PC-3 (cell line): ENCODE data around the gene TSC22D2. TPM values are rescaled to one million over a fixed set of nuclear protein-coding genes. Genes with fewer than 3 reads are reported as not detected.

ENCODE experiments used
- ATAC-seq: fragments of 200-7000 bp; cut with Tn5 transposase; 2 replicates; pipeline ENCODE4 v1.9.1; 2020; ENCODE audit warnings: mild to moderate bottlenecking, moderate library complexity
- BruUV-seq: library from RNA; stranded (reverse); fragments of 400-500 nt; replicated peaks from 2 replicates; lab custom pipeline; 2021; lab: Mats Ljungman, UMichigan
- CTCF ChIA-PET: fragments of 300-600 bp; sonication (Branson Sonifier 250); formaldehyde crosslinking; loops from one replicate; lab custom pipeline; 2022; ENCODE audit warnings: antibody characterized with exemption; lab: Charles Lee
- POLR2A ChIA-PET: fragments of 300-600 bp; sonication (Branson Sonifier 250); formaldehyde crosslinking; loops from one replicate; lab custom pipeline; 2022; ENCODE audit warnings: antibody characterized with exemption; ENCODE audit not compliant: unreplicated experiment; lab: Charles Lee
- DNase-seq: peaks from one replicate; pipeline ENCODE4 v3.0.0-alpha.2; 2015
- H2AFZ ChIP-seq: fragments of 300-600 bp; sonication (generic); 2 replicates; pipeline ENCODE4 v1.6.0; 2016; ENCODE audit warnings: antibody characterized with exemption, low read length
- H3F3A ChIP-seq: fragments of 300-600 bp; sonication (generic); one replicate; pipeline ENCODE4 v1.6.0; 2017; ENCODE audit warnings: antibody characterized with exemption, low read length, control low read depth, mild to moderate bottlenecking; ENCODE audit not compliant: unreplicated experiment
- H3K27ac ChIP-seq: fragments of 300-600 bp; sonication (generic); 2 replicates; pipeline ENCODE4 v1.5.1; 2016; ENCODE audit warnings: mild to moderate bottlenecking, low read length
- H3K27me3 ChIP-seq: fragments of 300-600 bp; sonication (generic); 2 replicates; pipeline ENCODE4 v1.6.1; 2016; ENCODE audit warnings: low read length, mixed read lengths
- H3K36me3 ChIP-seq: fragments of 300-600 bp; sonication (generic); 2 replicates; pipeline ENCODE4 v1.6.1; 2016; ENCODE audit warnings: low read depth, mixed run types, low read length, mixed read lengths
- H3K4me1 ChIP-seq: fragments of 300-600 bp; sonication (generic); 2 replicates; pipeline ENCODE4 v1.5.1; 2016; ENCODE audit warnings: low read length; ENCODE audit not compliant: insufficient read depth
- H3K4me2 ChIP-seq: fragments of 300-600 bp; sonication (generic); 2 replicates; pipeline ENCODE4 v1.6.0; 2016; ENCODE audit warnings: low read length
- H3K4me3 ChIP-seq: fragments of 300-600 bp; sonication (generic); 2 replicates; pipeline ENCODE4 v1.5.1; 2016; ENCODE audit warnings: mild to moderate bottlenecking, low read length, mixed read lengths
- H3K79me2 ChIP-seq: fragments of 300-600 bp; sonication (generic); 2 replicates; pipeline ENCODE4 v1.6.1; 2017; ENCODE audit warnings: low read length, mixed read lengths
- H3K9ac ChIP-seq: fragments of 300-600 bp; sonication (generic); 2 replicates; pipeline ENCODE4 v1.6.0; 2016; ENCODE audit warnings: mild to moderate bottlenecking, low read length
- H3K9me2 ChIP-seq: fragments of 300-600 bp; sonication (generic); replicated peaks from 2 replicates; pipeline ENCODE4 v1.6.1; 2016; ENCODE audit warnings: mixed run types, low read length, mixed read lengths
- H3K9me3 ChIP-seq: fragments of 300-600 bp; sonication (generic); 2 replicates; pipeline ENCODE4 v1.6.1; 2016; ENCODE audit warnings: low read length, mixed read lengths
- H4K20me1 ChIP-seq: fragments of 300-600 bp; sonication (generic); 2 replicates; pipeline ENCODE4 v1.6.1; 2016; ENCODE audit warnings: low read length, mixed read lengths
- CTCF ChIP-seq: fragments of 300-600 bp; sonication (generic); conservative IDR thresholded peaks from 2 replicates; pipeline ENCODE4 v1.5.1; 2017; ENCODE audit warnings: antibody characterized with exemption, low read depth, mild to moderate bottlenecking, low read length
- EZH2 ChIP-seq: fragments of 300-600 bp; sonication (generic); IDR thresholded peaks from one replicate; pipeline ENCODE4 v1.6.1; 2017; ENCODE audit warnings: antibody characterized with exemption, mild to moderate bottlenecking, low read length; ENCODE audit not compliant: unreplicated experiment
- EZH2phosphoT487 ChIP-seq: fragments of 300-600 bp; sonication (generic); IDR thresholded peaks from 2 replicates; pipeline ENCODE4 v1.6.1; 2018; ENCODE audit warnings: mild to moderate bottlenecking, antibody characterized with exemption, low read length, borderline replicate concordance
- intact Hi-C: fragments of 100-400 bp; cut with micrococcal nuclease; formaldehyde crosslinking; loops from 2 replicates; pipeline ENCODE4 v1.9.0; 2023
- total RNA-seq: library from RNA; depleted of rRNA; stranded (reverse); fragments of >200 nt; gene quantifications from 2 replicates; pipeline ENCODE4 v1.2.3, GENCODE V29; 2014

The TSC22D2 gene
- total RNA-seq, 1 experiment from 2014 or later = 9.6 TPM

GRCh38 chr3:150419959-150420358 lies 11.9 kb downstream of the TSC22D2 start:
- H3K27ac ChIP-seq = peak overlapping the region; percentile 76
- ChIA-PET CTCF (interaction anchor here (0.5 kb wide), 1 partner anchor 76 kb away, joined by 3 read pairs; no protein-coding TSS in a partner anchor), POLR2A (no interaction called here)
- H3K9me3 ChIP-seq = no peaks in the 10 kb centered on the region
- TF ChIP-seq EZH2 (no peak), EZH2phosphoT487 (no peak), CTCF (no peak)
- H3K36me3 ChIP-seq = peaks cover 21% of the 10 kb centered on the region
- H3K79me2 ChIP-seq = peaks cover 100% of the 10 kb centered on the region
- H3K4me1 ChIP-seq = peaks cover 73% of the 10 kb centered on the region
- peaks cover 6% of the 10 kb centered on the region for H3F3A ChIP-seq
- H4K20me1 ChIP-seq = peaks cover 77% of the 10 kb centered on the region
- peak overlapping the region; percentile 45; the same call in 1 of the 2 replicates for H3K4me3 ChIP-seq
- no peaks in the 10 kb centered on the region for H3K9me2 ChIP-seq
- H3K9ac ChIP-seq = peak overlapping the region; percentile 23; the same call in 1 of the 2 replicates
- ATAC-seq = no peak
- no peaks in the 10 kb centered on the region for H3K27me3 ChIP-seq
- DNase-seq = no peak
- intact Hi-C loops = loop anchor here (2.0 kb wide), 1 partner anchor 13 kb away; no protein-coding TSS in a partner anchor
- no TSS peak for BruUV-seq
- peak overlapping the region; percentile 92 for H3K4me2 ChIP-seq
- H2AFZ ChIP-seq = no peak overlapping the region

GRCh38 chr3:150421256-150421655 lies 13.2 kb downstream of the TSC22D2 start:
- Histone ChIP-seq H3K36me3 (peaks cover 20% of the 10 kb centered on the region), H3K79me2 (peaks cover 99% of the 10 kb centered on the region), H3F3A (peaks cover 6% of the 10 kb centered on the region), H2AFZ (no peak overlapping the region), H3K4me2 (peak overlapping the region; percentile 48), H3K9ac (no peak overlapping the region), H3K9me3 (no peaks in the 10 kb centered on the region), H3K27ac (no peak overlapping the region), H3K9me2 (no peaks in the 10 kb centered on the region), H3K27me3 (no peaks in the 10 kb centered on the region), H3K4me3 (no peak overlapping the region), H4K20me1 (peaks cover 66% of the 10 kb centered on the region), H3K4me1 (peaks cover 60% of the 10 kb centered on the region)
- DNase-seq (no peak), ATAC-seq (no peak)
- ChIA-PET POLR2A (no interaction called here), CTCF (no interaction called here)
- intact Hi-C loops = no loop called here
- TF ChIP-seq CTCF = no peak
- no peak for TF ChIP-seq EZH2
- no peak for TF ChIP-seq EZH2phosphoT487
- no TSS peak for BruUV-seq

GRCh38 chr3:150421799-150422548 lies 13.9 kb downstream of the TSC22D2 start:
- no TSS peak for BruUV-seq
- no peak overlapping the region for H3K9ac ChIP-seq
- TF ChIP-seq CTCF (no peak), EZH2 (no peak), EZH2phosphoT487 (no peak)
- no peaks in the 10 kb centered on the region for H3K9me2 ChIP-seq
- H3F3A ChIP-seq = peaks cover 6% of the 10 kb centered on the region
- H2AFZ ChIP-seq = no peak overlapping the region
- H3K4me2 ChIP-seq = peak overlapping the region; percentile 48
- intact Hi-C loops = no loop called here
- H4K20me1 ChIP-seq = peaks cover 60% of the 10 kb centered on the region
- peaks cover 99% of the 10 kb centered on the region for H3K79me2 ChIP-seq
- no peaks in the 10 kb centered on the region for H3K27me3 ChIP-seq
- no peak overlapping the region for H3K4me3 ChIP-seq
- H3K27ac ChIP-seq = peak overlapping the region; percentile 8; the same call in 1 of the 2 replicates
- peak; percentile 24 for ATAC-seq
- POLR2A ChIA-PET = no interaction called here
- peaks cover 53% of the 10 kb centered on the region for H3K4me1 ChIP-seq
- CTCF ChIA-PET = no interaction called here
- peak; percentile 77 for DNase-seq
- H3K9me3 ChIP-seq = no peaks in the 10 kb centered on the region
- H3K36me3 ChIP-seq = peaks cover 20% of the 10 kb centered on the region
